H9 (cell line): ENCODE results near the gene NMUR1. TPM values are rescaled to one million over a fixed set of nuclear protein-coding genes. Genes with fewer than 3 reads are reported as not detected.
"Not testable (repeated sequence)": the region's sequence is repeated elsewhere in the genome, so short reads cannot be mapped to it uniquely, and the experiment has no call there.

Experiments
- DNase-seq: peaks from one replicate; pipeline ENCODE4 v3.0.0-alpha.2; 2017
- H2AFZ ChIP-seq: one replicate; pipeline ENCODE4 v1.6.1; 2013; ENCODE audit warnings: mild to moderate bottlenecking, low read length, control low read depth, moderate library complexity
- H2AK5ac ChIP-seq: 2 replicates; pipeline ENCODE4 v1.6.1; 2013; ENCODE audit warnings: low read length, control low read depth, mixed read lengths; ENCODE audit not compliant: insufficient read length
- H2BK120ac ChIP-seq: one replicate; pipeline ENCODE4 v1.6.1; 2013; ENCODE audit warnings: low read depth, mild to moderate bottlenecking, low read length, control low read depth, inconsistent platforms; ENCODE audit not compliant: poor library complexity, severe bottlenecking
- H2BK12ac ChIP-seq: 2 replicates; pipeline ENCODE4 v1.6.1; 2013; ENCODE audit warnings: low read length, control low read depth, mixed read lengths, low read depth; ENCODE audit not compliant: insufficient read length
- H2BK15ac ChIP-seq: 2 replicates; pipeline ENCODE4 v1.6.1; 2013; ENCODE audit warnings: low read depth, low read length, control low read depth
- H2BK20ac ChIP-seq: one replicate; pipeline ENCODE4 v1.6.1; 2013; ENCODE audit warnings: low read depth, mild to moderate bottlenecking, low read length, control low read depth, inconsistent platforms; ENCODE audit not compliant: poor library complexity, severe bottlenecking
- H2BK5ac ChIP-seq: 2 replicates; pipeline ENCODE4 v1.6.1; 2013; ENCODE audit warnings: low read length, control low read depth, mixed read lengths; ENCODE audit not compliant: insufficient read length
- H3K14ac ChIP-seq: 2 replicates; pipeline ENCODE4 v1.6.1; 2013; ENCODE audit warnings: low read length, control low read depth; ENCODE audit not compliant: insufficient read depth
- H3K18ac ChIP-seq: 2 replicates; pipeline ENCODE4 v1.6.1; 2013; ENCODE audit warnings: low read depth, mild to moderate bottlenecking, mixed read lengths, low read length, control low read depth; ENCODE audit not compliant: insufficient read length
- H3K23ac ChIP-seq: 2 replicates; pipeline ENCODE4 v1.6.1; 2013; ENCODE audit warnings: low read length, control low read depth, mixed read lengths, low read depth; ENCODE audit not compliant: insufficient read length
- H3K23me2 ChIP-seq: 2 replicates; pipeline ENCODE4 v1.6.1; 2013; ENCODE audit warnings: low read depth, mild to moderate bottlenecking, mixed read lengths, low read length, control low read depth; ENCODE audit not compliant: insufficient read length, poor library complexity, severe bottlenecking
- H3K27ac ChIP-seq: 2 replicates; pipeline ENCODE4 v1.5.1; 2013; ENCODE audit warnings: low read length, control low read depth, mixed read lengths, low read depth; ENCODE audit not compliant: insufficient read length
- H3K27me3 ChIP-seq: 2 replicates; pipeline ENCODE4 v1.6.1; 2013; ENCODE audit warnings: low read length, control low read depth, inconsistent platforms; ENCODE audit not compliant: insufficient read depth
- H3K4ac ChIP-seq: 2 replicates; pipeline ENCODE4 v1.6.1; 2013; ENCODE audit warnings: low read depth, mild to moderate bottlenecking, control low read depth, inconsistent platforms, low read length, moderate library complexity
- H3K4me1 ChIP-seq: 2 replicates; pipeline ENCODE4 v1.6.1; 2013; ENCODE audit warnings: low read length, control low read depth, inconsistent platforms; ENCODE audit not compliant: insufficient read depth
- H3K4me2 ChIP-seq: 2 replicates; pipeline ENCODE4 v1.6.1; 2013; ENCODE audit warnings: low read length, control low read depth, mixed read lengths; ENCODE audit not compliant: insufficient read length, insufficient read depth
- H3K56ac ChIP-seq: 2 replicates; pipeline ENCODE4 v1.6.1; 2013; ENCODE audit warnings: low read depth, mild to moderate bottlenecking, mixed read lengths, low read length, control low read depth; ENCODE audit not compliant: insufficient read length
- H3K79me1 ChIP-seq: 2 replicates; pipeline ENCODE4 v1.6.1; 2013; ENCODE audit warnings: low read depth, mild to moderate bottlenecking, moderate library complexity, low read length, control low read depth, inconsistent platforms; ENCODE audit not compliant: insufficient read depth, poor library complexity, severe bottlenecking
- H3K79me2 ChIP-seq: 2 replicates; pipeline ENCODE4 v1.6.1; 2013; ENCODE audit warnings: low read length, control low read depth, inconsistent platforms; ENCODE audit not compliant: insufficient read depth
- H3K9ac ChIP-seq: 2 replicates; pipeline ENCODE4 v1.6.1; 2013; ENCODE audit warnings: low read length, control low read depth, mixed read lengths; ENCODE audit not compliant: insufficient read length; ENCODE audit errors: extremely low read depth
- H3K9me3 ChIP-seq: one replicate; pipeline ENCODE4 v1.6.1; 2013; ENCODE audit warnings: low read depth, low read length, inconsistent platforms; ENCODE audit not compliant: control insufficient read depth
- H3T11ph ChIP-seq: one replicate; pipeline ENCODE4 v1.6.1; 2013; ENCODE audit warnings: mild to moderate bottlenecking, low read length, control low read depth, inconsistent platforms
- H4K20me1 ChIP-seq: one replicate; pipeline ENCODE4 v1.6.1; 2013; ENCODE audit not compliant: control insufficient read depth, insufficient read length, insufficient read depth
- H4K5ac ChIP-seq: 2 replicates; pipeline ENCODE4 v1.6.1; 2013; ENCODE audit warnings: low read depth, mild to moderate bottlenecking, mixed read lengths, low read length, control low read depth; ENCODE audit not compliant: insufficient read length
- H4K8ac ChIP-seq: replicated peaks from 2 replicates; pipeline ENCODE4 v1.6.1; 2013; ENCODE audit warnings: low read length, control low read depth, mixed read lengths, low read depth; ENCODE audit not compliant: insufficient read length
- H4K91ac ChIP-seq: 2 replicates; pipeline ENCODE4 v1.6.1; 2013; ENCODE audit warnings: low read depth, mild to moderate bottlenecking, moderate library complexity, mixed read lengths, low read length, control low read depth; ENCODE audit not compliant: insufficient read length
- H3K27ac Mint-ChIP-seq, 3 experiments: 2 replicates in 2 of 3; 3 replicates in 1 of 3; pipeline ENCODE4 v1.8.0; 2020 to 2021; ENCODE audit warnings: mixed read lengths in 3 of 3, mild to moderate bottlenecking in 1 of 3, moderate library complexity in 1 of 3
- H3K27me3 Mint-ChIP-seq: 2 replicates; pipeline ENCODE4 v1.8.0; 2021; ENCODE audit warnings: low read depth, mild to moderate bottlenecking, moderate library complexity, mixed read lengths
- H3K36me3 Mint-ChIP-seq, 3 experiments: 2 replicates in 2 of 3; 3 replicates in 1 of 3; pipeline ENCODE4 v1.8.0; 2020 to 2021; ENCODE audit warnings: low read depth in 3 of 3, mixed read lengths in 3 of 3; ENCODE audit not compliant: insufficient read depth in 1 of 3
- H3K4me1 Mint-ChIP-seq, 2 experiments: 2 replicates each; pipeline ENCODE4 v1.8.0; 2020; ENCODE audit warnings: mixed read lengths in 2 of 2
- H3K4me3 Mint-ChIP-seq, 2 experiments: 2 replicates in 1 of 2; 3 replicates in 1 of 2; pipeline ENCODE4 v1.8.0; 2020 to 2021; ENCODE audit warnings: mild to moderate bottlenecking in 2 of 2, mixed read lengths in 2 of 2, moderate library complexity in 1 of 2
- H3K9me3 Mint-ChIP-seq, 2 experiments: 2 replicates in 1 of 2; 3 replicates in 1 of 2; pipeline ENCODE4 v1.8.0; 2020; ENCODE audit warnings: mild to moderate bottlenecking in 2 of 2, mixed read lengths in 2 of 2, moderate library complexity in 1 of 2
- WGBS: extraction: QIAGEN DNeasy Blood & Tissue Kit; methylation state at CpG from one replicate; pipeline ENCODE4 v1.1.7; 2013; ENCODE audit warnings: missing lambda C conversion rate, low lambda C conversion rate, mixed read lengths; ENCODE audit not compliant: insufficient read length; ENCODE audit errors: extremely low coverage; 5-methylcytosine and 5-hydroxymethylcytosine counted together
- total RNA-seq: library from RNA; stranded (reverse); gene quantifications from 2 replicates; pipeline ENCODE4 v1.2.1, GENCODE V29; 2021
- TF ChIP-seq, protein P1 (sequence below): fragments of 200-600 bp; sonication (generic); conservative IDR thresholded peaks from 3 replicates; pipeline ENCODE4 v1.8.0; 2021; ENCODE audit warnings: antibody characterized with exemption, mild to moderate bottlenecking

The NMUR1 gene
- total RNA-seq, 1 experiment from 2014 or later, result 0.20 TPM

DNA sequence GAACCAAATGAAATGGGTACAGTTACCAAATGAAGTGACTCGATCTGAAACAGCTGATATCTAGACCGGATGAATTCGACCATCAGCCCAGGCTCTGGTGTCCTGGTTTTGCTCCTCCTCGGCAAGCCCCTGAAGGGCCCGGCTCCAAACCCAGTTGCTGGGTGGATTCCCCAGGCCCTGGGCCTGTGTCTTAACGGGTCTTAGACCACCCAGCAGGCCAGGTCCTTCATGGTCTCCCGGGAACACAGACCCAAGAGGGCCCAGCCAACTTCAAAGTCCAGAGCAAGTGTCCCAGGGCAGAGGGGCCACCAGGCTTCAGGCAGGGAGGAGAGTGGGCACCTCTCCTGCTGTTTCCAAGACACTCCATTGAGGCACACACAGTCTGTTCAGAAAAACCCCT, 26.7 kb upstream of the NMUR1 start:
- H3K27me3 Mint-ChIP-seq, result no peaks in the 10 kb centered on the region; the same call in 1 of the 2 replicates

DNA sequence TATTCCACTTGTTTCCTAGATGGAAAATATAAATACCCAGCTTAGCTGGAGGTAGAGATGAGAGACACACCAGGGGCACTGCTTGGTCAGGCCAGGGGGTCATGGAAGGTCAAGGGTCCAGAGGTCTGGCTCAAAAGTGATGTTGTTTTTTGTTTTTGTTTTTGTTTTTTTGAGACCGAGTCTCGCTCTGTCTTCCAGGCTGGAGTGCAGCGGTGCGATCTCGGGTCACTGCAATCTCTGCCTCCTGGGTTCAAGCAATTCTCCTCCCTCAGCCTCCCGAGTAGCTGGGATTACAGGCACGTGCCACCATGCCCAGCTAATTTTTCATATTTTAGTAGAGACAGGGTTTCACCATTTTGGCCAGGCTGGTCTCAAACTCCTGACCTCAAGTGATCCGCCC, 26.3 kb upstream of the NMUR1 start:
- H3K36me3 Mint-ChIP-seq, result peaks cover 4 to 12% (median 8%) of the 10 kb centered on the region in 3 experiments
- no CpG with 5 or more reads among the region's 8 CpGs for WGBS
- H3K79me1 ChIP-seq, result not testable (repeated sequence)

More for the DNA sequence above, 26.7 kb upstream of the NMUR1 start:
- no peak overlapping the region for H3K4me3 Mint-ChIP-seq
- no CpG with 5 or more reads among the region's 7 CpGs for WGBS
- Histone ChIP-seq H3K27me3 (no peaks in the 10 kb centered on the region), H2BK120ac (no peak overlapping the region), H3K27ac (no peak overlapping the region), H4K91ac (no peak overlapping the region), H3K14ac (no peak overlapping the region), H3K79me1 (no peaks in the 10 kb centered on the region), H3K23ac (no peak overlapping the region), H2BK5ac (no peak overlapping the region), H2AFZ (no peak overlapping the region), H3K18ac (no peak overlapping the region), H4K20me1 (no peaks in the 10 kb centered on the region), H3K4me2 (no peak overlapping the region), H3K9ac (no peak overlapping the region), H3T11ph (no peak overlapping the region), H3K23me2 (no peaks in the 10 kb centered on the region), H2BK15ac (no peak overlapping the region), H2AK5ac (no peak overlapping the region), H3K4me1 (no peaks in the 10 kb centered on the region), H3K4ac (no peak overlapping the region), H3K56ac (no peak overlapping the region), H3K79me2 (no peaks in the 10 kb centered on the region), H4K5ac (no peak overlapping the region), H2BK20ac (no peak overlapping the region), H3K9me3 (no peaks in the 10 kb centered on the region), H2BK12ac (no peak overlapping the region), H4K8ac (no peak overlapping the region)
- H3K36me3 Mint-ChIP-seq, result peaks cover 4 to 12% (median 8%) of the 10 kb centered on the region in 3 experiments
- H3K4me1 Mint-ChIP-seq, result peaks cover 9 to 11% of the 10 kb centered on the region in 2 experiments; a peak in 3 of 4 replicates
- peaks cover 15% of the 10 kb centered on the region in 2 experiments for H3K9me3 Mint-ChIP-seq
- no peak for DNase-seq
- H3K27ac Mint-ChIP-seq, result peak overlapping the region in 1 of 3 experiments; percentile 89; a peak in 1 of 7 replicates
- TF ChIP-seq, protein P1, sequence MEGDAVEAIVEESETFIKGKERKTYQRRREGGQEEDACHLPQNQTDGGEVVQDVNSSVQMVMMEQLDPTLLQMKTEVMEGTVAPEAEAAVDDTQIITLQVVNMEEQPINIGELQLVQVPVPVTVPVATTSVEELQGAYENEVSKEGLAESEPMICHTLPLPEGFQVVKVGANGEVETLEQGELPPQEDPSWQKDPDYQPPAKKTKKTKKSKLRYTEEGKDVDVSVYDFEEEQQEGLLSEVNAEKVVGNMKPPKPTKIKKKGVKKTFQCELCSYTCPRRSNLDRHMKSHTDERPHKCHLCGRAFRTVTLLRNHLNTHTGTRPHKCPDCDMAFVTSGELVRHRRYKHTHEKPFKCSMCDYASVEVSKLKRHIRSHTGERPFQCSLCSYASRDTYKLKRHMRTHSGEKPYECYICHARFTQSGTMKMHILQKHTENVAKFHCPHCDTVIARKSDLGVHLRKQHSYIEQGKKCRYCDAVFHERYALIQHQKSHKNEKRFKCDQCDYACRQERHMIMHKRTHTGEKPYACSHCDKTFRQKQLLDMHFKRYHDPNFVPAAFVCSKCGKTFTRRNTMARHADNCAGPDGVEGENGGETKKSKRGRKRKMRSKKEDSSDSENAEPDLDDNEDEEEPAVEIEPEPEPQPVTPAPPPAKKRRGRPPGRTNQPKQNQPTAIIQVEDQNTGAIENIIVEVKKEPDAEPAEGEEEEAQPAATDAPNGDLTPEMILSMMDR, result no peak

More for the DNA sequence above, 26.3 kb upstream of the NMUR1 start:
- H4K91ac ChIP-seq, H3K14ac ChIP-seq, H2BK120ac ChIP-seq, H3K27ac ChIP-seq, H3K27me3 ChIP-seq, H3T11ph ChIP-seq, H3K23me2 ChIP-seq, H2BK15ac ChIP-seq, H3K27me3 Mint-ChIP-seq, H3K4me2 ChIP-seq, H3K56ac ChIP-seq, H4K5ac ChIP-seq, H3K18ac ChIP-seq, H3K27ac Mint-ChIP-seq, H2AK5ac ChIP-seq, H2AFZ ChIP-seq, H3K9me3 ChIP-seq, H3K4me3 Mint-ChIP-seq, H3K4me1 ChIP-seq, H3K4ac ChIP-seq, H4K20me1 ChIP-seq, DNase-seq, H3K23ac ChIP-seq, H2BK12ac ChIP-seq, H2BK5ac ChIP-seq, H4K8ac ChIP-seq, H3K79me2 ChIP-seq, H3K9ac ChIP-seq, H2BK20ac ChIP-seq: not testable (repeated sequence)
- Mint-ChIP-seq H3K4me1 (peaks cover 9 to 11% of the 10 kb centered on the region in 2 experiments; a peak in 3 of 4 replicates), H3K9me3 (peaks cover 18 to 20% of the 10 kb centered on the region in 2 experiments)
